Stimulated activated CD4-positive, alpha-beta T cell treated with anti-CD3 and anti-CD28 coated beads, Interleukin-4, amount 100 ng/mL, for 24 hours (primary cell): Measurements from ENCODE around the gene CAGE1.
"Not testable (repeated sequence)": the region's sequence is repeated elsewhere in the genome, so short reads cannot be mapped to it uniquely, and the experiment has no call there.

ENCODE experiments used
- DNase-seq: peaks from one replicate; pipeline ENCODE4 v3.0.0-alpha.2; 2020

CAGE1 gene

DNA sequence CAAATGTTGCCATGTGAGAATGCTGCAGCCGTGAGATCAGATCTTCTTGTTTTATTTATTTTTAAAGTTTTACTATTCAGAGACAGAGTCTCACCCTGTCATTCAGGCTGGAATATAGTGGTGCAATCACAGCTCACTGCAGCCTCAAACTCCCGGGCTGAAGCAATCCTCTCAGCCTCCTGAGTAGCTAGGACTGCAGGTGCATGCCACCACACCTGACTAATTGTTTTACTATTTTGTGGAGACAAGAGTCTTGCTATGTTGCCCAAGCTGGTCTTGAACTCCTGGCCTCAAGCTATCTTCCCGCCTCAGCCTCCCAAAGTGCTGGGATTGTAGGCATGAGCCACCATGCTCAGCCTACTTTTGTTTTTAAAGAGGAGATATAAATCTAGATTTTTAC is 54.0 kb downstream of the CAGE1 start:
- no peak for DNase-seq

DNA sequence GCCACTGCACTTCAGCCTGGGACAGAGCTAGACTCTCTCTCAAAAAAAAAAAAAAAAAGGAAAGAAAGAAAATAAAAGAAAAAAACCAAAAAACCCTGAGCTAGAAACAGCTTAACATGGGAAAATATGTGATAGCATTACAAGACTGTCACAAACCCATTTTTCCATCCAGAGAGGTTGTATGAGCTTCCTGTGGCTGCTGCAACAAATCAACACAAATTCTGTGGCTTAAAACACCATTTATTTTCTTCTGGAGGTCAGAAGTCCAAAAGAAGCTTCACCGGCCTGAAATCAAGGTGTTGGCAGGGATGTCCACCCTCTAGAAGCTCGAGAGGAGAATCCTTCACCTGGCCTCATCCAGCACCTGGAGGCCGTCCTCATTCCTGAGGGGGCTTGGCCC is 54.9 kb downstream of the CAGE1 start:
- no peak for DNase-seq

DNA sequence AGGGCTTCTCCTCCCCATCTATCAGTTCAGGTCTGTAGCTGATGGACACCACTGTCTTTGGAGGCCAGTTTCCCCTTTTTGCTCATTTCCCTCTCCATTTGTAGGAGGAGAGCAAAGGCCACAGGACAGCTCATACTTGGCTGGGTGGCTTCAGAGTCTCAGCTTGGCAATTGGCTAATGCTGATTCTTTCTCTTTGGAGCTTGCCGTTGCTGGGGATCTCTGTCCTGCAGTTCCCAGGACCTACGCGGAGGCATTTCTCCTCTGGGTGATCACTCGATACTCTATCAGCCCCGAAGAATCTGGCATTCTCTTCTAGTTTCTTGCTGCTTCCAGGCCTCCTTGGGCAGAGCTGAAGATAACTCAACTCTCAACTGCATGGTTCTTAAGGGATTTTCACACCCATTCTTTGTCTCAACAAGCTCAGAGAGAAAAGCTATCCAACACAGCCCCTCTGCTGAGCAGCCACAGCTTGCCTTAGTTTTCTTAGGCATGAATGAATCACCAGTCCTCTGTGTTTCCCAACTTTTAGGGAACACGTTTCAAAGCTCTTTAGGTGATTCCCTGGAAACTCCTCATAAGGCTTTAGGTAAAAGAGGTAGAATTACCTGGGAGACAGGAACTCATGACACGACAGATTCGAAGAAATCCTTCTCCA is 57.3 kb downstream of the CAGE1 start:
- DNase-seq = no peak

DNA sequence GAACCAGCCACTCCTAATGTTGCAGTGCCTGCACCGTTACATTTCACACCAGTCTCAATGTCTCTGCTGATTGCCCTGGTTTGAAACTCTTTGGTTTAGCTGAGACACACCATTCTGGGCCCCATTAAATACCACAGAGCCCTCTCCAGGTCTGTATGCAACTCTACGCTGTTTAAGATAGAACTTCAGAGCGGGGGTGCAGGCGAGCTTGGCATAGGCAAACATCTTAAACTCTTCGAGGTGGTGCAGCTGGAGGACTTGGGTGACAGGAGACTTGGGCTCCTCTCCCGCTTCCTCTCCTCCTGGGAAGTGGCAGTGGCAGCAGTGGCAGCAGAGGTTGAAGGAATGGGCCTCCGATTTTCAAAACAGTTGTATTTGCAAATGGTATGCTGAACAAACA is 58.1 kb downstream of the CAGE1 start:
- no peak for DNase-seq

DNA sequence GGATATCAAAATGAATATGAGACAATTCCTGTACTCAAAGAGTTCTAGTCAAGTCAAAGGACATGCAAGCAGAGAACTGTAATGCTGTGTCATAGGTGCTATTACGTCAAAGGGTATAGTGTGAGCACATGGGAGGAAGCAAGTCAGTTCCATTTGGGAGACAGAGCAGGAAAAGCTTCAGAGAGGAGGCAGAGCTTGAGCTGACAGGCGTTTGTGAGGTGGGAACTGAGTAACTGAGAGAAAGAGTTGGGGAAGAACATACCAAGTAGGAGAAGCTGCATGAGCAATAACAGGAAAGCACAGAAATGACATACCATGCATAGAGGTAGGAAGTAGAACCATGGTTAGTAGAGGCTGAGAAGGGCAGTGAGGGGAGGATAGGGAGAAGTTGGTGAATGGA is 61.3 kb downstream of the CAGE1 start:
- no peak for DNase-seq

DNA sequence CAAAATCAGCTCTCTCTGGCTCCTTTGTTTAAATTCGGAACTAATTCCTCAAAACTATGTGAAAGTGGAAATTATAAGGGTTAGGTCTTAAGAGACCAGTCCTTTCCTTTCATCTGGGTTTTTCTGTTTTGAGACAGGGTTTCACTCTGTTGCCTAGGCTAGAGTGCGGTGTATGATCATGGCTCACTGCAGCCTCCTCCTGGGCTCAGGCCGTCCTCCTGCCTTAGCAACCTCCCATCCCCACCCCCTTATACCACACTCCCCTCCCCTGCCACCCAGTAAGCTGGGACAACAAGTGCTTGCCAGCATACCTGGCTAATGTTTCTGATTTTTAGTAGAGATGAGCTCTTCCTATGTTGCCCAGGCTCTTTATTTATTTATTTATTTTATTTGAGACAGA is 63.8 kb downstream of the CAGE1 start:
- DNase-seq = no peak

DNA sequence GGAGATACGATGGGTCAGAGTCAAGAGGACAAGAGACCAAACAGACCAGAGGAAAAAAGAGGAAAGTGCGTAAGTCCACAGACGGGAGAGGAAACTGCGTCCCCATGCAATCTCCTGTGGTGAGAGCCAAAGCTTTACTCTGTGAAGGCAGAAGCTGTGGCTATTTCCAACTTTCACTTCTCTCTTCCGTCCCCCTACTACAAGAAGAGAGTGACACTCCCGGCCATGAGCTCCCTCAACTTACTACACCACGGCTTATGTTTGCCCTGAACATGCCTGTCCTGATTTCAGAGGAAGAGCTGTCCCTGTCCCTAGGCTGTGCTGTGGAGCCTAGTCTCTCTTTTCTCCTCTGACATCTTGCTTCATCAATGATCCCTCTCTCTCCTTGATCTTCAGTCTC is 65.0 kb downstream of the CAGE1 start:
- no peak for DNase-seq

DNA sequence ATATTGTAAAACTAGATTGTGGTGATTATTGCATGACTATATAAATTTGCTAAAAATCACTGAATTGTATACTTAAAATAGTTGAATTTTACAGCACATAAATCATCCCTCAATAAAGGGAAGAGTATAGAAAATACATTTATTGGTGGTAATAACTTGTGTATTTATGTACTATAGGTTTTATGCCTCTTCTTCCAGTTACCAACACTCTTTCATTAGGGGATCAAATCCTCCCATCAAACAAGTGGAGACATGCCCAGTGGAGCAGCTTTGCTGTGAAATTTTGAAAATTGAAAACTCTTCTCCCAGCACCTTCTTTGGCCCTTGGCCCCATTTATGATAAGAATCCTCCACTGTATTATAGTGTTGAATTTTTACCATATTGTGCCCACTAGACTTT is 66.5 kb downstream of the CAGE1 start:
- no peak for DNase-seq

DNA sequence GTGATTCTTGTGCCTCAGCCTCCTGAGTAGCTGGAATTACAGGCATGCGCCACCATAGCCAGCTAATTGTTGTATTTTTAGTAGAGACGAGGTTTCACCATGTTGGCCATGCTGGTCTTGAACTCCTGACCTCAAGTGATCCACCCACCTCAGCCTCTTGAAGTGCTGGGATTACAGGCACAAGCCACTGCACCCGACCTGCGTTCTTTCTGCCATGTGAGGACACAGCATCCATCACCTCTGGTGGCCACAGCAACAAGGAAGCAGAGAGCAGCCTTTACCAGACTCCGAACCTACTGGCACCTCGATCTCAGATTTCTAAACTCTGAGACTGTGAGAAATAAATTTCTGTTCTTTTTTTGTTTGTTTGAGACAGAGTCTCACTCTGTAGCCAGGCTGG is 67.7 kb downstream of the CAGE1 start:
- not testable (repeated sequence) for DNase-seq

DNA sequence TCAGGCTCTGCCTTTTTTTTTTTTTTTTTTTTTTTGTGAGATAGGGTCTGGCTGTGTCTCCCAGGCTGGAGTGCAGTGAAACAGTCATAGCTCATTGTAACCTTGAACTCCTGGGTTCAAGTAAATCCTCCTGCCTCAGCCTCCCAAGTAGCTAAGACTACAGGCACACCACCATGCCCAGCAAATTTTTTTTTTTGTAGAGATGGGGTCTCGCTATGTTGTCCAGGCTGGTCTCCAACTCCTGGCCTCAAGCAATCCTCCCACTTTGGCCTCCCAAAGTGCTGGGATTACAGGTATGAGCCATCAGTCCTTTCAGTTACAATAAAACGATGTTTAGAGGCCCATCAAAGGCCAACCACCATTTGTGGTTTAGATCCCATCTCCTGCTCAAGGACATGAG is 70.1 kb downstream of the CAGE1 start:
- DNase-seq = not testable (repeated sequence)

DNA sequence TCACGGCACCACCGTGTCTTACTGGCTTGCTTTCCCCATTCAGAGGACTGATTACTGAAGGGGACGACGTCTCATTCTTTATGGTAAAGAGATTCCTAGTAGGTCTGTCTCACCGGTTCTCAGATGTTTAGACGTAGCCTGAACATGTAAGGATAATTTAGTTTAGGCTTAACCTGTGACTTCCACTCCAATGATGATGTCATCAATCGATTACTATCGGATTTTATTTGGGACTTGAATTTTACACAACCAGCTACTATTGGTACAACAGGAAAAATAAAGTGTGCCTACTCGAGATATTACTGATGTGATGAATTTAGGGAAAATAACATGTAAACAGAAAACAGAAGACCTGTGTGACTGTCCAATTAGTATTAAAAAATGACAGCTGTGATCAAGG is 72.0 kb downstream of the CAGE1 start:
- DNase-seq = no peak

DNA sequence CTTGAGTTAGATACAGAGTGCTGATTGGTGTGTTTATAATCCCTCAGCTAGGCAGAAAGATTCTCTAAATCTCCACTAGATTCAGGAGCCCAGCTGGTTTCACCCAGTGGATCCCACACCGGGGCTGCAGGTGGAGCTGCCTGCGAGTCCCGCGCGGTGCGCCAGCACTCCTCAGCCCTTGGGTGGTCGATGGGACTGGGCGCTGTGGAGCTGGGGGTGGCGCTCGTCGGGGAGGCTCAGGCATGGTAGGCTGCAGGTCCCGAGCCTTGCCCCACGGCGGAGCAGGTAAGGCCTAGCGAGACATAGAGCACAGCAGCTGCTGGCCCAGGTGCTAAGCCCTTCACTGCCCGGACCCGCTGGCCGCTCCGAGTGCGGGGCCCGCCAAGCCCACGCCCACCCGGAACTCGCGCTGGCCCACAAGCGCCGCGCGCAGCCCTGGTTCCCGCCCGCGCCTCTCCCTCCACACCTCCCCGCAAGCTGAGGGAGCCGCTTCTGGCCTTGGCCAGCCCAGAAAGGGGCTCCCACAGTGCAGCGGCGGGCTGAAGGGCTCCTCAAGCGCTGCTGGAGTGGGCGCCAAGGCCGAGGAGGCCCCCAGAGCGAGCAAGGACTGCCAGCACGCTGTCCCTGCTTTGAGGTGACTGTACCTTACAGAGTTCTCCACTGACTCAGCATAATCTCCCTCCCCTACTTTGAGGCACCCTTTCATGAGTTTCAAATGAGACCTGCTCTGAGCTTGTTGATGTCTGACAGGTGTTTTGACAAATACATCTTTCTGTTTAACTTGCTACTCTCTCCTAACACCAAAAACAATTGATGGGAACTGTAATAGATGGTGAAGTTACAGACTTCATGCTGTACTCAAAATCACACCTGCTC is 72.6 kb downstream of the CAGE1 start:
- no peak for DNase-seq

DNA sequence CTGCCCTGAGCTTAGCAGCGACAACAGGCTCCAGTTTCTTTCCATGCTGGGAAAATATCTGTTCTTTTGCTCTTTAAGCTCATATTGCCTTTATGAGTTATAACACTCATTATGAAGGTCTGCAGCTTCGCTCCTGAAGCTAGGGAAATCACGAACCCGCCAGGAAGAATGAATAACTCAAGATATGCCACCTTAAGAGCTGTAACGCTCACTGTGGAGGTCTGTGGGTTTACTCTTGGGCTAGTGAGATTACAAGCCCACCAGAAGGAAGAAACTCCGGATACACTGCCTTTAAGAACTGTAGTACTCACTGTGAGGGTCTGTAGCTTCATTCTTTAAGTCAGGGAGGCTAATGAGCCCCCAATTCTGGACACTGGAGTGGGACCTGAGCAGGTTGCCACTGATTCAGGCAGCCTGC is 73.6 kb downstream of the CAGE1 start:
- DNase-seq = no peak

DNA sequence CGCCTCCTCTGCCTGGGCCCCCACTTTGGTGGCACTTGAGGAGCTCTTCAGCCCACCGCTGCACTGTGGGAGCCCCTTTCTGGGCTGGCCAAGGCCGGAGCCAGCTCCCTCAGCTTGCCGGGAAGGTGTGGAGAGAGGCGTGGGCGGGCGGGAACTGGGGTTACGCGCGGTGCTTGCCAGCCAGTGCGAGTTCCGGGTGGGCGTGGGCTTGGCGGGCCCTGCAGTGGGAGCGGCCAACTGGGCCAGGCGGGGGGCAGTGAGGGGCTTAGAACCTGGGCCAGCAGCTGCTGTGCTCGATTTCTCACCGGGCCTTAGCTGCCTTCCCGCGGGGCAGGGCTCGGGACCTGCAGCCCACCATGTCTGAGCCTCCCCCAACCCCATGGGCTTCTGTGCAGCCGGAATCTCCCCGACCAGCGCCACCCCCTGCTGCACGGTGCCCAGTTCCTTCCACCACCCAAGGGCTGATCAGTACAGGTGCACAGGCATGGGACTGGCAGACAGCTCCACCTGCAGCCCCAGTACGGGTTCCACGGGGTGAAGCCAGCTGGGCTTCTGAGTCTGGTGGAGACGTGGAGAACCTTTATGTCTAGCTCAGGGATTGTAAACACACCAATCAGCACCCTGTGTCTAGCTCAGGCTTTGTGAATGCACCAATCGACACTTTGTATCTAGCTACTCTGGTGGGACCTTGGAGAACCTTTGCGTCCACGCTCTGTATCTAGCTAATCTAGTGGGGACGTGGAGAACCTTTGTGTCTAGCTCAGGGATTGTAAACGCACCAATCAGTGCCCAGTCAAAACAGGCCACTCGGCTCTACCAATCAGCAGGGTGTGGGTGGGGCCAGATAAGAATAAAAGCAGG is 74.2 kb downstream of the CAGE1 start:
- DNase-seq = not testable (repeated sequence)

DNA sequence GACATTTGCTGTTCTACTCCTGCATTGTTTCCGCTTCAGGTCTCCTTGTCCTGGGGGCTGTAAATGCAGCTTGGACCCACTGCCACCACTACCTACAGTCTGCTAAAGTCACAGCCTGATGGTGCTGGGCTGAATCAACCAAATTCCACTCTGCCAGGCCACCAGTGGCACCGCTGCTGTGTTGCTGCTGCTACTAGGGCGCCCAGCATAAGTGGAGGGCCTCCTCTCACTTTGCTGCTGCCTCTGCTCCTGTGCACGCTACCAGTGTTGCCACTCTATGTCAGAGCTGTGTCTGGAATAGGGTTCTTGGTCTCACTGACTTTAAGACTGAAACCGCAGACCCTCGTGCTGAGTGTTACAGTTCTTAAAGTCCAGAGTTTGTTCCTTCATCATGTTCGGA is 75.1 kb downstream of the CAGE1 start:
- DNase-seq = no peak

DNA sequence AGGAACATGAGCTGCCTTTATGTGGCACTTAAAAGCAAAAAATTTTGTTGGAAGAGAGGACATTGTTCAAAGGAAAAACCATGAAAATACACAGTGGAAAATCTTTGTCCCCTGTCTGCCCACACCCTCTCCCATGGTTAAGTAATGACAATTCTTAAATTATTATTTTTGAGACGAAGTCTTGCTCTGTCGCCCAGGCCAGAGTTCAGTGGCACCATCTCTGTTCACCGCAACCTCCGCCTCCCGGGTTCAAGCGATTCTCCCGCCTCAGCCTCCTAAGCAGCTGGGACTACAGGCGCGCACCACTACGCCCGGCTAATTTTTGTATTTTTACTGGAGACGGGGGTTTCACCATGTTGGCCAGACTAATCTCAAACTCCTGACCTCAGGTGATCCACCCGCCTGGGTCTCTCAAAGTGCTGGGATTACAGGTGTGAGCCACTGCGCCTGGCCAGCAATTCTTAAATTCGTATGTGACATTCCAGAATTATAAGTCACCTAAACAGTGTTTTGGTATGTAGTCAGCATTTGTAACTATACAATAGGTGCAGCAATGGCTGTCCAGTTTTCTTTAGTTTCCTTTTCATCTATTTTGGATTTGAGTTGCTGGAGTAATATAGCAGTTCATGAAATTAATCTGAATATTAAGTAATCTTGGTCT is 75.9 kb downstream of the CAGE1 start:
- no peak for DNase-seq

DNA sequence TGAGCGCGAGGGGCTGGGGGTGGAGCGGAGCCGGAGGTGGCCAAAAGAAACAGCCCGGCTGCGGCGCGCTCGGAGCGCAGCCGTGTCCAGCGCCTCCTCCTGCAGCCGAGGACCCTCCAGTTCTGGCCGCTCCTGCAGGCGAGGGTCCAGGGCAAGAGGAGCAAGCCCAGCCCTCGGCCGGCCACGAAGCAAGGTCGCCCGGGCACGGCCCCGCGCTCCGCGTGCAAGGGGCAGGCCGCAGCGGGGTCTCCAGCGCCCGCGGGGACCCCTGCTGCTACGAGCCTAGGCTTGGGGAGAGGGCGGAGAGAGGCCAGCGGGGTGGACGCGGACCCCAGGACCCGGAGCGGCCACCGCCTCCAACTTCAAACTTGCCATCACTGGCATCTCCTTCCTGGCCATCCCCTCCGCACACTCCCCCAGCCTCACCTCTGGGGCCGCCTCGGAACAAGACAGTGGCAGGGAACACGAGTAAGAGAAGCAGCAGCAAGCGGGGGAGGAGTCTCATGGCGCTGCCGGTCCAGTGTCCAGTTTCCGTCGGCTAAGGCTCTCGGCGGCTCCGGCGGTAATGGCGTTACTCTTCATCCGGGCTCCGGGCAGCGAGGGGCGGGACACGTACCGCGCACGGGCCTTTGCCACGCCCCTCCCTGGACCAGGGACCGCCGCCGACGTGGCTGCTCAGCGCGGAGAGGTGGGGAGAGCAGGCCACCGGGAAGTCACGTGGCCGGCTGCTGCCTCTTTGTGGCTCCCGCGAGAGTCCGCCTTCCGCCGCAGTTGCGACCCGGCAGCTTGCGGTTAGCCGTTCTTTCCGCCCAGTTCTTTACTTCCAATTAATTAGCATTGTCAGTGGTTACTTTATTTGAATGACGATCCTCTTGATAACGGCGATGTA is 76.7 kb downstream of the CAGE1 start, which contains the start of gene SSR1:
Gene SSR1 (minus strand): TSS at position 584 of the 889 bp plus-strand sequence. CDS start 79 bp downstream, at position 505.
- peak; percentile 95 for DNase-seq

DNA sequence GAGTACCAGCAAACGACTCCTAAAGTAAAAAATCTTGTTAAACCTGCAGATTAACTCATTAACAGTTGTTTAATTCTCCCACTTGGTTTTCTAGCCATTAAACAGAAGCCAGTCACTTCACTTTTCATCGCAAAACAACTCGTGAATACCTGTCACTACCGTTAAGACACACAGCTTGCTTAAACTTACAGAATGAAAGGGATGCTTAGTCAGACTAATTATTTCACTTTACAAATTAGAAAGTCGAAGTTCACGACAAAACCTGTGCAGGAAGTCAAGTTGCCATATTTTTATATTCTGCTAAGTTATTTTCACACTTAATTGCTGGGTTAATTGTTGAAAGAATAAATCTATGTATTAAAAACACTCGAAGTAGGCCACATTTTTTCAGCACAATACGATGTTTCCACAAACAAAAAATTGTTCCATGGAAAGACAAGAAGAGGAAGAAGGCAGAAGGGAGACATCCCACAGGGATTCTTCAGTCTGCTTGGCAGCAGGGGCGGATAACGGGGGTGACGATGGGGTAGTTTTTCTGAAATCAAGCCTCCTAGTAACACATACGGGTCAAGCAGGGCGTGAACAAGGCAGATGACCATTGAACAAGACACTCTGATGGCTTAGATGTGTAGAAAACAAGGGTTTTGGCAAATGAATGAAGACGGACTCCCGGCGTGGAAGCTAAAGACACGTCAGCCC is 77.5 kb downstream of the CAGE1 start:
- peak; percentile 49 for DNase-seq

DNA sequence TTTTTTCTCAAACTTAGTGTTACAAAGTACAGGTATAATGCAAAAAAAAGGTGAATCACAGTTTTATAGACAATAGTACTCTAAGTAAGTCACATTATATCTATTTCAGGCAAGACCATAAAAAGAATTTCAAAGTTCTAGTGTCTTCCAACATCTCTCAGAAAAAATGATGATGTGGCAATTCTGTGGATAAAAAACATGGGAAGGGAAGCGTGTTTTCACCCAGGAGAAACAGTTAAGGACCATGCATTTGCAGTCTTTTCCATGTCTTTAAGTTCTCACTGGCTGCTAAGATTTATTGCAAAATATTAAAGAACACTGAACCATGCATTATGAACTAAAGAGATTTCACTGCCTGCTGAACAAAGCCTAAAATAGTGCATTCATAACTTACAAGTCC is 78.4 kb downstream of the CAGE1 start:
- no peak for DNase-seq

DNA sequence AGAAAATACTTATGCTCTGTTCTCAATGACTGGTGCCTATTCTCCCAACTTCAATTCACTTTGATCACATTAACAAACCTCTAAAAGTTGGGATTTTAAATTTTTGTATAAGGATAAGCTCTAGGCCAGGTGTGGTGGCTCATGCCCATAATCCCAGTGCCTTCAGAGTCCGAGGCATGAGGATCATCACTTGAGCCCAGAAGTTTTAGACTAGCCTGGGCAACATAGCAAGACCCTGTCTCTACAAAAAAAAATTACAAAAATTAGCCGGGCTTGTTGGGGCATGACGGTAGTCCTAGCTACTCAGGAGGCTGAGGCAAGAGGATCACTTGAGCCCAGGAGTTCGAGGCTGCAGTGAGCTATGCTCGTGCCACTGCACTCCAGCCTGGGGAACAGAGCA is 80.5 kb downstream of the CAGE1 start:
- DNase-seq = no peak

DNA sequence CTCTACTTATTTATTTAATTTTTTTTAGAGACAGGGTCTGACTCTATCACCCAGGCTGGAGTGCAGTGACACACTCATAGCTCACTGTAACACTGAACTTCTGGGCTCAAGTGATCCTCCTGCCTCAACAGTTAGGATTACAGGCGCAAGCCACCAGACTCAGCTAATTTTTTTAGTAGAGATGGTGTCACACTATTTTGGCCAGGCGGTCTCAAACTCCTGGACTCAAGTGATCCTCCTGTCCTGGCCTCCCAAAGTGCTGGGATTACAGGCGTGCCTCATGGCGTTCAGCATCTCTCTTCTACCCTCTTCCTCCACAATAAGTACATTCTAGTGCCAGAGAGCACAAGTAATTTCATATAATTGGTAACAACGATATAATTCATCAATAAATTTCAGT is 82.0 kb downstream of the CAGE1 start:
- no peak for DNase-seq
